Lower lobe of right lung (tissue), 2 donors: Measurements from ENCODE around the gene LRP1B. TPM values are rescaled to one million over a fixed set of nuclear protein-coding genes. Genes with fewer than 3 reads are reported as not detected.

ENCODE experiments used
- ATAC-seq, 2 donors: fragments of 200-7000 bp; cut with Tn5 transposase; one replicate each; pipeline ENCODE4 v1.9.1; 2020 to 2022; ENCODE audit warnings: mild to moderate bottlenecking in 2 of 2, moderate library complexity in 2 of 2
- DNase-seq: peaks from one replicate; pipeline ENCODE4 v3.0.0-alpha.2; 2020
- H3K27ac ChIP-seq: fragments of 200-600 bp; one replicate; pipeline ENCODE4 v1.8.0; 2022
- H3K27me3 ChIP-seq: fragments of 200-600 bp; one replicate; pipeline ENCODE4 v1.8.0; 2022; ENCODE audit warnings: low read depth
- H3K36me3 ChIP-seq: fragments of 200-600 bp; one replicate; pipeline ENCODE4 v1.8.0; 2022; ENCODE audit warnings: mild to moderate bottlenecking
- H3K4me1 ChIP-seq: fragments of 200-600 bp; one replicate; pipeline ENCODE4 v1.8.0; 2022
- H3K4me3 ChIP-seq: fragments of 200-600 bp; one replicate; pipeline ENCODE4 v1.8.0; 2022; ENCODE audit warnings: mild to moderate bottlenecking
- H3K9me3 ChIP-seq: fragments of 200-600 bp; one replicate; pipeline ENCODE4 v1.8.0; 2022
- intact Hi-C: fragments of 100-400 bp; cut with DNase I; formaldehyde crosslinking; loops from one replicate; pipeline ENCODE4 v1.11.0; 2022
- total RNA-seq: library from RNA; stranded (reverse); fragmentation: NEBNext Ultra II Directional; extraction: Animal tissue kit (Norgen Biotek cat#: 25700); gene quantifications from one replicate; pipeline ENCODE4 v1.2.1, GENCODE V29; 2021
- TF ChIP-seq, protein P1 (sequence below): fragments of 200-600 bp; IDR thresholded peaks from one replicate; pipeline ENCODE4 v1.8.0; 2022; ENCODE audit warnings: antibody characterized with exemption, mild to moderate bottlenecking
- donor health status: DM: no; HTN: yes; CAD: no; lungs with severe emphysema.

The LRP1B gene
- total RNA-seq, 1 donor from 2014 or later = 0.09 TPM

DNA sequence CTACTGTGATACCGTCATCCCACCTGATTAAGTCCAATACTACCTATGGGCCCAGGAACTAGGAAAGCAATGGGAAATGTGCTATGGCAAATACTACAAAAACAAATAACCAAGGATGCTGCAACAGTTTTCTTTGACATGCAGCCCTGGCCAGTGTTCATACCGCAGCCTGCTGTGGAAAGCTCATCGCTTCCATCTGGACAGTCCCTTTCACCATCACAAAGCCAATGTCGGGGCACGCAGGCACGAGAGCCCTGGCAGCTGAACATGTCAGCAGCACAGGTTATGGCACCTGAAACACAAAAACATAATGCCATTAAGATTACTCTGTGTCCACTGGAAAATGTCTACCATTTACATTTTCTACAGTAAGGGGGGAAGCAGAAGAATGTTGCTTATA is 1621.1 kb downstream of the LRP1B start:
- ATAC-seq = no peak
- no peaks in the 10 kb centered on the region for H3K4me1 ChIP-seq
- H3K9me3 ChIP-seq = no peaks in the 10 kb centered on the region
- TF ChIP-seq, protein P1, sequence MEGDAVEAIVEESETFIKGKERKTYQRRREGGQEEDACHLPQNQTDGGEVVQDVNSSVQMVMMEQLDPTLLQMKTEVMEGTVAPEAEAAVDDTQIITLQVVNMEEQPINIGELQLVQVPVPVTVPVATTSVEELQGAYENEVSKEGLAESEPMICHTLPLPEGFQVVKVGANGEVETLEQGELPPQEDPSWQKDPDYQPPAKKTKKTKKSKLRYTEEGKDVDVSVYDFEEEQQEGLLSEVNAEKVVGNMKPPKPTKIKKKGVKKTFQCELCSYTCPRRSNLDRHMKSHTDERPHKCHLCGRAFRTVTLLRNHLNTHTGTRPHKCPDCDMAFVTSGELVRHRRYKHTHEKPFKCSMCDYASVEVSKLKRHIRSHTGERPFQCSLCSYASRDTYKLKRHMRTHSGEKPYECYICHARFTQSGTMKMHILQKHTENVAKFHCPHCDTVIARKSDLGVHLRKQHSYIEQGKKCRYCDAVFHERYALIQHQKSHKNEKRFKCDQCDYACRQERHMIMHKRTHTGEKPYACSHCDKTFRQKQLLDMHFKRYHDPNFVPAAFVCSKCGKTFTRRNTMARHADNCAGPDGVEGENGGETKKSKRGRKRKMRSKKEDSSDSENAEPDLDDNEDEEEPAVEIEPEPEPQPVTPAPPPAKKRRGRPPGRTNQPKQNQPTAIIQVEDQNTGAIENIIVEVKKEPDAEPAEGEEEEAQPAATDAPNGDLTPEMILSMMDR = no peak
- peak; percentile 24 for DNase-seq
- no peaks in the 10 kb centered on the region for H3K36me3 ChIP-seq
- H3K27me3 ChIP-seq = no peaks in the 10 kb centered on the region
- no peak overlapping the region for H3K27ac ChIP-seq
- intact Hi-C loops = no loop called here
- no peak overlapping the region for H3K4me3 ChIP-seq

DNA sequence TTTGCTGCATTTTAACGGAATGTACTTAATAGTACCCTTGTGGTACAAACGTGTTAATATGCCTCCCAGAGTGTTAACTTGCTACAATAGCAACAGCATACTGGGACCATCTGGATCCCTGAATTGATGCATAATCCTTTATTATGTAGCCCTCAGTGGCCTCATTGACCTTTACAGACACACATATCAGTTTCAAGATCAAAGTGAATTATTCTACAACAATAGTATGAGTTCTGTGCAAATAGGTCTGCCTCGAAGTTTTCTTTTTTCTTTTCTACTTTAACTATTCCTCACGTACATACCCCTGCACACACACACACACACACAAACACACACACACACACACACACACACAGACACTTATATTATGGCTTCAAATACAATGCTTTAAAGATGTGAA is 1622.1 kb downstream of the LRP1B start:
- no peak for DNase-seq
- intact Hi-C loops = no loop called here
- no peaks in the 10 kb centered on the region for H3K27me3 ChIP-seq

DNA sequence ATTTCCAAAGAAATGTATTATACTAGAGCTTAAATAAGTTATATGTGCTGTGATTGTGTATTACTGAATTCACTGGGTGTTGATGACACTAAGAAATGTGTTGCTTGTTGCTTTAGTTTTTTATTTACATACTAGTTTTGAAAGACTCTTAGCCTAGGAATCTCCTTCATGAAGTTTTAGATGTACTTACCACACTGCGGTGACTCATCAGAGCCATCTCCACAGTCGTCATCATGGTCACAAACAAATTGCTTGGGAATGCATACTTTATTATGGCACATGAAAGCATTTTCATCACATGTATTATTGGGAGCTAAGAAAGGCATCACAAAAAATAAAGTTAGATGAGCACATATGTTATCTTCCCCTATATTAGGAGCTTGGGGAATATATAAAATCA is 1624.2 kb downstream of the LRP1B start:
- intact Hi-C loops = no loop called here
- H3K9me3 ChIP-seq = no peaks in the 10 kb centered on the region
- DNase-seq (no peak), ATAC-seq (no peak)
- no peaks in the 10 kb centered on the region for H3K4me1 ChIP-seq
- H3K27ac ChIP-seq = no peak overlapping the region
- H3K36me3 ChIP-seq = no peaks in the 10 kb centered on the region
- no peaks in the 10 kb centered on the region for H3K27me3 ChIP-seq
- TF ChIP-seq, protein P1 = no peak
- no peak overlapping the region for H3K4me3 ChIP-seq

More for the DNA sequence above, 1622.1 kb downstream of the LRP1B start:
- ATAC-seq = no peak
- no peaks in the 10 kb centered on the region for H3K9me3 ChIP-seq
- no peaks in the 10 kb centered on the region for H3K4me1 ChIP-seq
- no peak overlapping the region for H3K27ac ChIP-seq
- H3K36me3 ChIP-seq = no peaks in the 10 kb centered on the region
- no peak overlapping the region for H3K4me3 ChIP-seq
- TF ChIP-seq, protein P1 = no peak

DNA sequence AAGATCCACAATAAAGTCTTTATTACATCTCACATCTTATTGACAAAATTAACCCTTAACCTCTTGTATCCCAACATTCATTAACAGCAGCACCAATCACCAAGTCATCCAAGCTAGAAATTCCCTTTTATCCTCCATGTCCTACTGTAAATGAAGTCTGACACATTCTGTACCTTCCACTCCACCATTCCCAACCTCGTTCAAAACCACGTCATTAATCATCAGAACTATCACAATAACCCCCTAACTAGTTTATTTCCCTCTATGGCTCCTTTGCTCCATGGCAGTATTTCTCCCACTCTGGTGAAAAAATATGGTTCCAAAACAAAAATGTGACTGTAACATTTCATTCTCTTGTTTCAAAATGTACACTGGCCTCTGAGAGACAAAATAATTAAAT is 1626.2 kb downstream of the LRP1B start:
- Histone ChIP-seq H3K9me3 (no peaks in the 10 kb centered on the region), H3K4me3 (no peak overlapping the region), H3K27ac (no peak overlapping the region), H3K36me3 (no peaks in the 10 kb centered on the region), H3K4me1 (no peaks in the 10 kb centered on the region), H3K27me3 (no peaks in the 10 kb centered on the region)
- DNase-seq (no peak), ATAC-seq (no peak)
- TF ChIP-seq, protein P1 = no peak
- intact Hi-C loops = no loop called here

DNA sequence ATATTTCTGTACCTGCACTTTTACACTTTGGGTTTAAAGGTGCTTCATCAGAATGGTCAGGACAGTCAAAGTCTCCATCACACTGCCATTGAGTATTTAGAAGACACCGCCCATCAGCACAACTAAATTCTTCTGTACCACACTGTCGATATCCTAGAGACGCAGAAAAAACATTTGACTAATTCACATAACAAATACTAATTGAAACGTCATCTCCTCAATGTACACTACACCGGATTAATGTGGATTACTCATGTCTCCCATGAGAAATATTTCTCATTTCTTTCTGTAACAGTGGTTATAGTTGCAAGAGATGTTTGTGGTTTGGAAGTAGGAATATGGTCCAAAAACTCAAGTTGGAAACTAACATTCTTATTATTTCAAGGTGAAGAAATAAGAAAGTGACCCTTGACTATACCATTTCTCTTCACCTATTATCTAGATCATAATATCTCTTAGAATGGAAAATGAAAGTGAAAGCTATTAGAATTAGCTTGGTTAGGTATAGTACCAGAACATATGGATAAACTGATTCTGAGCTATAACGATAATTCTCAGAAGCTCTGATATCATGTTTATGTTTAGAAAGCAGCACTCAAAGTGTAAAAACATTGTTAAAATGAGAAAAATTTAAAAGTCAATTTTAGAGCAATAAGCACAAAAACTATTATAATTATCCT is 1627.7 kb downstream of the LRP1B start:
- TF ChIP-seq, protein P1 = no peak
- intact Hi-C loops = no loop called here
- no peak overlapping the region for H3K4me3 ChIP-seq
- H3K9me3 ChIP-seq = no peaks in the 10 kb centered on the region
- no peaks in the 10 kb centered on the region for H3K4me1 ChIP-seq
- no peaks in the 10 kb centered on the region for H3K36me3 ChIP-seq
- DNase-seq (no peak), ATAC-seq (no peak)
- no peaks in the 10 kb centered on the region for H3K27me3 ChIP-seq
- H3K27ac ChIP-seq = no peak overlapping the region
